GM21737 (cell line): ENCODE measurements around the gene CST4.
"Not testable (repeated sequence)": the region's sequence is repeated elsewhere in the genome, so short reads cannot be mapped to it uniquely, and the experiment has no call there.

Experiments
- ATAC-seq: cut with Tn5 transposase; IDR thresholded peaks from one replicate; pipeline ENCODE4 v1.9.1; 2021; ENCODE audit warnings: mild to moderate bottlenecking, moderate library complexity; ENCODE audit not compliant: unreplicated experiment

CST4 gene

GRCh38 chr20:23689399-23689690, 507 bp upstream of the CST4 start:
- no peak for ATAC-seq

- ATAC-seq, result no peak
Measured at GRCh38 chr20:23687986-23688385, 852 bp downstream of the CST4 start.

GRCh38 chr20:23686046-23686750, 2.6 kb downstream of the CST4 start:
- ATAC-seq, result no peak

- not testable (repeated sequence) for ATAC-seq
Measured at GRCh38 chr20:23685529-23685896, 3.3 kb downstream of the CST4 start.

DNA sequence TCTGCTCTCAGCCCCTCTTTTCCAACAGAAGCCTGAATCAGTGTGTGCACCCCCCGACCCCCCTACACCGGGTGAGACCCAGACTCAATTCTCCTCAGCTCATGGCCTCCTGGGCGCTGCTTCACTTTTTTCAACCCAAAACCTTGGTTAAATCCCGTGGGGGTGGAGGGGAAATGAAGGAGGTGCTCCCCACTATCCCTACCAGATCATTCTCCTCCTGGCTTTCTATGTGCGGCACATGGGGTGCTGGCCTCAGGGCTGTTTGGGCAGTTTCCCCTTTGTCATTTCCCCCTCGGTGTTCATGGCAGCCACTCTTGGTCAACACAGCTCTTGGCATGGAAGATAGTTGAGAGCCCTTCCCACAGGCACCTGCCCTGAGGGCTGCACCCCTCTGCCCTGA, 4.6 kb downstream of the CST4 start:
- ATAC-seq, result no peak

- ATAC-seq, result no peak
Measured at GRCh38 chr20:23683807-23684206, 5.0 kb downstream of the CST4 start.

DNA sequence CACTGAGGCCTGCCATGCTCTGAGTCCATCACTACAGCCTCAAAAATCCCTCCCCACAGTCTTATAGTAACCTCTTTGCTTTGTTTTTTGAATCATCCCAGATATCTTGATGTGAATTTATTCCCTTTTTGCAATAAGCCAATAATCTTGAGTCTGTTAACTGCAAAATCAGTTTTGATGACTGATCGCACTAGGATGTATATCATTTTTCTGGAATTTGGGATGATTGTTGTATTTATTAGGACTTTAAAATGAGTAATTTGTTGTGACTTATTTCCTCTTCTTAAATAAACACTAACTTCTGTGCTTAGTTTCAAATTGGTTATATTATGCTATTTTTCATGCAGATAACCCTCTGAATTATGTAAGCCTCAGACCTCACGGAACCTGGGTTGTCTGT, 5.6 kb downstream of the CST4 start:
- no peak for ATAC-seq

DNA sequence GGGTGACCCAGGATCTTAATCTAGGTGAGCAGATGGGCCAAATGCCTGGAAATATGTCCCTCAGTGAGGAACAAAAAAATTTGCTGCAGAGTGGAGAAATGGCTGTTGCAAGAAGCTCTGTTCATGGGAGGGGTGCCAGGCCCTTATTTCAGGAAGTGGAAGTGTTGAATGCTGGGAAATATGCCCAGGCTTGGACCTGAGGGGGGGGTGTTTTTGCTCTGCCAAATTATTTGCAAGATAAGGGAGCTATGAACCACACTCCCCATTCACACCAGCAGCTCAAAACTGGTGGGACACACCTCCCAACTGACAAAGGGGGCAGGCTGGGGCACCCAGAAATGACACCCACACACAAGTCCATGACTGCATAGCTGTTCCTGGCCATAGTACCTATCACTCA, 8.7 kb downstream of the CST4 start:
- ATAC-seq, result no peak

DNA sequence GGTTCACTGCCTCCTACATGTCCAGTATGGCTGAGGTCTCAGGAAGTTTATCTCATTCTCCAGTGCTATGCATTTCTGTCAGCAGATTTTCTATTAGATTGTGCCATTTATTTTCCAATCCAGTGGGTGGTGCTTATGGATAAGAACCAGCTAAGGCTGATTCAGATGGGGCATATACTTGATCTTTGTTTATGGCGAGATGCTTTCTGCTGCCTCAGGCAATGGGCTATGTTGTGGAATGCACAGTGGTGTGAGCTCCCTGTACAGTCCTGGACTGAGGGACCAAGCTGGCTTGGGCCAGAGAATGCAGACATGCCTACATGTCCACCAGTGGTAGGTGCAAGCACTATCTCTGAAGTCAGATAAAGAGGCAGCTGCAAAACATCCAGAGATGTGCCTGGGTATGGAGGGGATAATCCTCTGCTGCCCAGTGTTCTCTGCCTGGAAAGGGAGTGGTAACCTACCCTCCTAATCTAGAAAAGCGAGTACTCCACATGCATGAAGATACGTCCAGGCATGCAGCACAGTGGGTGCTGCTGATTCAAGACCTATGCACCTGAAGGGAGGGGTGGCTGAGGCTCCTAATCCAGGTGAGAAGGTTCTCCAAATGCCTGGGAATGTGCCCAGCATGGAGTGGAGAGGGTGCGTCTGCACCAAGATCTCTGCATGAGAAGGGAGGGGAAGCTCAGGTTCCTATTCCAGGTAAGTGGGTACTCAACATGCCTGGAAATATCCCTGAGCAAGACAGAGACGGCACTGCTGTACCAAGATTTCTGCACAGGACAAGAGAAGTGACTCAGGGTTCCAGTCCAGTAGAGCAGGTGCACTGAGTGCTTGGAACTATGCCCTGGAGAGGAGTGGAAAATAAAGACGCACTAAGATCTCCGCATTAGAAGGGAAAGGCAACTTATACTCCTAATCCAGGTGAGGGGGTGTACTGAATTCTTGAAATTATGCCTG, 9.4 kb downstream of the CST4 start:
- no peak for ATAC-seq

DNA sequence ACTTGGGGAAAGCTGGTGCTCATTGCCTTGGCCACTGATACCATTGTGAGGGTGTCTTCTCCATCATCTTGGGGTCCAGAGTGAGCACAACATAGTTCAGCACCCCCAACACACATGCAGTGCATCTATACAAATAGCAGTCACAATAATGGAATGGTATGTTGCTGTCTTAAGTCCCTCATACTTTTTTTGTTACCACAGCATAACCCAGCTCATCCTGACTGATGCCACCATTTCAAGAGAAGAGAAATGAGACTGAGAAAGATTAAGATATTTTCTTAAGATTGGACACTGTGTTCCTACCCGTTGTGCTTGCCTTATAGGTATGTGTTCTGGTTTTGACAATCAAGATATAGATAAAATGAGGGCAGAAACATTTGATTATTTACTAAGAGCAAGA, 15.6 kb downstream of the CST4 start:
- ATAC-seq, result no peak

GRCh38 chr20:23672158-23672557, 16.7 kb downstream of the CST4 start:
- ATAC-seq, result no peak

- ATAC-seq, result no peak
Measured at GRCh38 chr20:23671479-23671878, 17.4 kb downstream of the CST4 start.

GRCh38 chr20:23670361-23670760, 18.5 kb downstream of the CST4 start:
- no peak for ATAC-seq

DNA sequence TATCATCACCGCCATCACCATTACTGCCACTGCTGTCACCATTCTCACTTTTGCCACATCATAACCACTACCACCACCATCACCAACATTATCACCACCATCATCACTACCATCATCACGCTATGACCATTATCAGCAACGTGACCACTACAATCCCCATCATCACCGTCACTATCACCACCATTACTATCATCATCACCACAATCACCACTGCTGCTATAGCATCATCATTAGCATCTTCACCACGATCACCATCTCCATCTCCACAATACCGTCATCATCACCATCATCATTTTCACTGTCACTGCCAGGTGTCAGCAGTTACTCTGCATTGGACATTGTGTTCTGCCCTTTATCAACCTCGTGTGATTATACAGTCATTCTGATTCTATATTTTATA, 19.0 kb downstream of the CST4 start:
- no peak for ATAC-seq

GRCh38 chr20:23669327-23669726, 19.5 kb downstream of the CST4 start:
- no peak for ATAC-seq

DNA sequence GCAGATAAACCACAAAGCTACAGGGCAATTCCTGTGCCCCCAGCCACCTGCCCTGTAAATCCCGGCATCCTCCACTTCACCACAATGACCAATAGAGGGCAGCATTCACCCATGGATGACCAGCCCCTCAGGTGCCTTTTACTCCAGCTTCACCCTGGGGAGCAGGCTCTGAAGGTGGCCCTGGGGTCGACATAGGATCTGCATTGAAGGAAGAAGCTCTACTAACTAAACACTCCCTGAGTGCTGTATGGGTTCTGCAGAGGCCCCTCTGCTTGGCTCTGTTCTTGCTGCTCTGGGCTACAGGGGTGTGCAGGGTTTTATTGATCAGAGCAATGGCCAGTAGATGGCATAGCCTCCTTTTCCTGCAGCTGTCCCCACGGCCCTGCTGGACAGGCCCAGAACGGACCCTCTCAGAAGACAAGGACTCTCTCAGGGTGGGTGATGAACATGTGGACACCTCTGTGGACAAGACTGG, 20.3 kb downstream of the CST4 start:
- no peak for ATAC-seq

GRCh38 chr20:23667666-23668065, 21.2 kb downstream of the CST4 start:
- no peak for ATAC-seq

- ATAC-seq, result no peak
Measured at GRCh38 chr20:23666698-23667097, 22.1 kb downstream of the CST4 start.

DNA sequence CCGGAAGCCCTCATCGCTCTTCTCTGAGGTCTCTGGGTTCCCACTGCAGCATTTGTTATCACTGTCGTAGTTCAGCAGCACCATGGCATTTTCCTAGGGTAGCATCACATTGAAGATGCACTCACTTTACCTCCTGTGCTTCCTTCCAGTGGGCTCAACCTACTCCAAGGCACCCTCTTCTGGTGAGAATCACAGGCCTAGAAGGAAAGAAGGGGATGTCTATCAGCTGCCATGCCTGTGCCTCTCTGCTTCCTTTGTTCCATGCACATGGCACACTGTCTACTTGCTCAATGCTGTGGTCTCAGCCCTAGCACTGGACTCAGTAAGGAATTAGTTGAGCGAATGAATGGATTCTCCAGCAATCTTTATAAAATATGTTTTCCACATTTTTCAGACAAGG, 22.6 kb downstream of the CST4 start:
- no peak for ATAC-seq

- no peak for ATAC-seq
Measured at GRCh38 chr20:23664954-23665353, 23.9 kb downstream of the CST4 start.

DNA sequence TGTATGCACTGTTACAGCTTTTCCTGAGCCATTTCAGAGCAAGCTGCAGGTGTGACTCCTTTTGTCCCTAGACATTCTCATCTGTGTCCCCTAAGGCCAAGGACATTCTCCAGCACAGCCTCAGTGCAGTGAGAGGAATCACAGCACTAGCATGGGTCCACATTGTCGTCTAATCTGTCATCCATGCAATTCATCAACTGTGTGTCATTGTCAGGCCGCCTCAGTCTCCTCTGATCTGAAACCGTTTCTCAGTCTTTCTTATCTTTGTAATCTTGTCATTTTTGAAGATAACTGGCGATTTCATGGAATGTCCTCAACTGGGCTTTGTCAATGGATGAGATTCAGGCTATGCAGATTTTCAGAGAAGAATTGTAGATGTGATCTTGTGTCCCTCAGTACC, 24.8 kb downstream of the CST4 start:
- not testable (repeated sequence) for ATAC-seq

GRCh38 chr20:23663180-23663579, 25.7 kb downstream of the CST4 start:
- ATAC-seq, result no peak
